ENCODE data around the gene ATP2C2. TPM values are rescaled to one million over a fixed set of nuclear protein-coding genes. Genes with fewer than 3 reads are reported as not detected.
"Not testable (repeated sequence)": the region's sequence is repeated elsewhere in the genome, so short reads cannot be mapped to it uniquely, and the experiment has no call there.

The ATP2C2 gene
- total and polyA plus RNA-seq, 2 of the 8 experiments (the other 6 are each of a cell fraction or from before 2014, with no cell fraction given) = 1.2 to 2.8 TPM

DNA sequence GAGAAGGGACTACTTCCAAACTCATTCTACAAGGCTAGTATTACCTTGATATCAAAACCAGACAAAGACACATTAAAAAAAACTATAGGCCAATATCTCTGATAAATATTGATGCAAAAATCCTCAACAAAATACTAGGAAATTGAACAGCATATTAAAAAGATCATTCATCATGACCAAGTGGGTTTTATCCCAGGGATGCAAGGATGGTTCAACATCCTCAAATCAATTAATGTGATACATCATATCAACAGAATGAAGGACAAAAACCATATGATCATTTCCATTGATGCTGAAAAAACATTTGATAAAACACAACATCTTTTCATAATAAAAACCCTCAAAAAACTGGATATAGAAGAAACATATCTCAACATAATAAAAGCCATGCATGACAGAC lies 31.1 kb upstream of the ATP2C2 start:
- H2AK5ac ChIP-seq (ENCODE audit: low read depth, low read length); H3K14ac ChIP-seq (ENCODE audit: insufficient read length); H3K4me3 ChIP-seq (ENCODE audit: extremely low read depth in 1 of 4, insufficient read depth in 2 of 4, low read depth in 3 of 4, low read length in 4 of 4); H3K18ac ChIP-seq (ENCODE audit: extremely low read depth, low read length); H2BK120ac ChIP-seq (replicated peaks; ENCODE audit: low read depth, low read length); H2BK20ac ChIP-seq (ENCODE audit: low read length); H3K79me1 ChIP-seq (ENCODE audit: low read depth, low read length); FAIRE-seq; H3K23me2 ChIP-seq (ENCODE audit: low read depth, low read length); H2BK5ac ChIP-seq (ENCODE audit: low read depth, low read length); H2AFZ ChIP-seq (ENCODE audit: low read length); H3K36me3 ChIP-seq (ENCODE audit: control insufficient read depth in 2 of 4, insufficient read depth in 4 of 4, low read length in 3 of 4); H3K23ac ChIP-seq (ENCODE audit: insufficient read length); H4K8ac ChIP-seq (ENCODE audit: extremely low read depth, insufficient read depth, low read length); H4K20me1 ChIP-seq (replicated peaks in 1 of 2; ENCODE audit: control insufficient read depth in 1 of 2, insufficient read depth in 2 of 2, low read length in 2 of 2); DNase-seq (ENCODE audit: low read depth in 1 of 2, low spot score in 2 of 2); H3K4me2 ChIP-seq (ENCODE audit: insufficient read depth in 1 of 2, low read depth in 2 of 2, low read length in 2 of 2); H3K4me1 ChIP-seq (replicated peaks in 1 of 4; ENCODE audit: control insufficient read depth in 3 of 4, insufficient read depth in 4 of 4, low read length in 3 of 4); H3K4ac ChIP-seq (replicated peaks; ENCODE audit: insufficient read length, low read depth, low read length); H2BK15ac ChIP-seq (ENCODE audit: low read length); H3K27me3 ChIP-seq (replicated peaks in 1 of 4; ENCODE audit: control insufficient read depth in 3 of 4, extremely low read depth in 1 of 4, insufficient read depth in 3 of 4, low read length in 3 of 4); H3K27ac ChIP-seq (ENCODE audit: low read depth, low read length); H3K9ac ChIP-seq (replicated peaks in 1 of 4; ENCODE audit: extremely low read depth in 1 of 4, low read depth in 3 of 4, low read length in 3 of 4); POLR2A ChIA-PET (ENCODE audit: partially characterized antibody); H2BK12ac ChIP-seq (ENCODE audit: low read depth, low read length); H3K9me3 ChIP-seq (ENCODE audit: insufficient read depth in 2 of 2, low read depth in 1 of 2, low read length in 1 of 2); H4K91ac ChIP-seq (replicated peaks; ENCODE audit: insufficient read length, low read length); H3K56ac ChIP-seq (replicated peaks; ENCODE audit: insufficient read length, low read depth, low read length); H4K5ac ChIP-seq (ENCODE audit: insufficient read length, low read depth, low read length); H3K79me2 ChIP-seq (ENCODE audit: control insufficient read depth in 1 of 2, insufficient read depth in 2 of 2, low read length in 2 of 2): not testable (repeated sequence)
- CTCF ChIA-PET (ENCODE audit: partially characterized antibody) = interaction anchor here (0.7 kb wide), 1 partner anchor 60 kb away, joined by 3 read pairs; no protein-coding TSS in a partner anchor

Data from H1 (cell line).